Epithelial cell of proximal tubule (primary cell): ENCODE results near the gene AMOTL1. TPM values are rescaled to one million over a fixed set of nuclear protein-coding genes. Genes with fewer than 3 reads are reported as not detected.

Experiments
- DNase-seq: peaks from one replicate; pipeline ENCODE4 v3.0.0-alpha.2; 2011; ENCODE audit warnings: low read depth
- H3K4me3 ChIP-seq: 2 replicates; pipeline ENCODE4 v1.5.1; 2011; ENCODE audit warnings: low read depth, mild to moderate bottlenecking, low read length
- total RNA-seq: library from RNA; depleted of rRNA; stranded (reverse); fragments of >200 nt; gene quantifications from 2 replicates; pipeline ENCODE4 v1.2.3, GENCODE V29; 2015
- TF ChIP-seq, protein P1 (sequence below): conservative IDR thresholded peaks from 2 replicates; pipeline ENCODE4 v1.5.1; 2012; ENCODE audit warnings: low read depth, mild to moderate bottlenecking, low read length

AMOTL1 gene
- total RNA-seq, 1 donor from 2014 or later: 31.8 TPM

- no peak for DNase-seq
- no peak overlapping the region for H3K4me3 ChIP-seq
- TF ChIP-seq, protein P1, sequence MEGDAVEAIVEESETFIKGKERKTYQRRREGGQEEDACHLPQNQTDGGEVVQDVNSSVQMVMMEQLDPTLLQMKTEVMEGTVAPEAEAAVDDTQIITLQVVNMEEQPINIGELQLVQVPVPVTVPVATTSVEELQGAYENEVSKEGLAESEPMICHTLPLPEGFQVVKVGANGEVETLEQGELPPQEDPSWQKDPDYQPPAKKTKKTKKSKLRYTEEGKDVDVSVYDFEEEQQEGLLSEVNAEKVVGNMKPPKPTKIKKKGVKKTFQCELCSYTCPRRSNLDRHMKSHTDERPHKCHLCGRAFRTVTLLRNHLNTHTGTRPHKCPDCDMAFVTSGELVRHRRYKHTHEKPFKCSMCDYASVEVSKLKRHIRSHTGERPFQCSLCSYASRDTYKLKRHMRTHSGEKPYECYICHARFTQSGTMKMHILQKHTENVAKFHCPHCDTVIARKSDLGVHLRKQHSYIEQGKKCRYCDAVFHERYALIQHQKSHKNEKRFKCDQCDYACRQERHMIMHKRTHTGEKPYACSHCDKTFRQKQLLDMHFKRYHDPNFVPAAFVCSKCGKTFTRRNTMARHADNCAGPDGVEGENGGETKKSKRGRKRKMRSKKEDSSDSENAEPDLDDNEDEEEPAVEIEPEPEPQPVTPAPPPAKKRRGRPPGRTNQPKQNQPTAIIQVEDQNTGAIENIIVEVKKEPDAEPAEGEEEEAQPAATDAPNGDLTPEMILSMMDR: no peak
Observed at GRCh38 chr11:94869186-94869585, 101.0 kb downstream of the AMOTL1 start.

GRCh38 chr11:94870422-94870821 lies 102.3 kb downstream of the AMOTL1 start:
- no peak overlapping the region for H3K4me3 ChIP-seq
- TF ChIP-seq, protein P1: no peak
- no peak for DNase-seq

DNA sequence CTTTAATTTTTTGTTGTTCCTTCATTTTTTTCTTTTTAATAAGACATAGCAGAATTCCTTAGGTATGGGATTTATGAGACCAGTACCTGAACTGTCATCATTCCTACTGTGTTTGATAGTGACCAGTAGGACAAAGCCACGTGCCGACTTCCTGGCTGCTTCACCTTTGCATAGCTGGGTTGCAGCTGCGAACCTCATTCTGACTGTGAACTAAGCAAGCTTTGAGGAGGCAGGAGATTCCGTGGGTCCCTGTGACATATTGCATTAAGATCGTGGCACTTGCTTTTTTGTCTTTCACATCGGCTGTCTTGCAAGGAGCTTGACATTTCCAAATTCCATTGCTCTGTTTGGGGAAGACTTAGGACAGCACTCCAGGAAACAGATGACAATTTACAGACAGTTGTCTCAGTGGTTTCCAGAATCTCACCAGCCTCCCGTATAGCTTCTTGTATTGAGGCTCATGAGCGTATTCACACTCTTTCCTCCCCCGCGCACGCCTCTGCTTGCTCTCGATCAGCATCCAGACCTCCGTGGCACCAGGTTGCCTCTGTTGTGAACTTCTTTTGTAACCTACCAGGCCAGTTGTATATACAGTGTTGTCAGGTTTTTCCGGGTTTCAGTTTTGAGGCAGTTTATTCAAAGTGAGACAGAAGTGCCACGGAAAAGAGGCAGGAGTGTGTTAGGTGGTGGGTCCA lies 103.5 kb downstream of the AMOTL1 start:
- H3K4me3 ChIP-seq: no peak overlapping the region
- TF ChIP-seq, protein P1: no peak
- no peak for DNase-seq

DNA sequence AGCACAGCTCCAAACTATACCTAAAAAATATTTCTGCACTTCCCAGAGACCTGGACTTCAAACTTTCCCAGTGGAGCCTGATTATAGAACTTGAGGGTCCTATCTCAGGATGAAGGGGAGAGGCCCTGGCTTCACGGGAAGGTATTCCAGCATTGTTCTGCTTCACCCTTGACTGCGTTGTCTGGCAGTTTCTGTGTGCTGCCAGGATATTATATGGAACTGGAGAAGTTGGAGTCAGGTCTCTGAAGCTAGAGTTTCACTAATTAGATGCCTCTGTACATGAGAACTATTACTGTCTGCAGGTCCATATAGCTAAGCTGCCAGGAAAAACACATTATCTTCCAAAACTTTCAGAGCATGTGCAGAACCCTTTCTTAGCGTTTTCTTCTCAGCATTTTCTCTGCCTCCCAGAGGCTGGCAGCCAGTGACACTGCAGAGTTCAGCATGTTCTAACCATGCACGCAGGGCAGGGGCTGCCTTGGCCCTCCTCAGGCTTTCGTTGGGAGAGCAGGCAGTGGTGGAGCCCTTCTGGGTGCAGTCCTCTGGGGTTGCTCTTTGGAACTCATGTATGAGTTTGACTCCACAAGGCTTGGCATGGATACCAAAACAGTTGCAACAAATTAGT lies 105.9 kb downstream of the AMOTL1 start:
- DNase-seq: no peak
- H3K4me3 ChIP-seq: no peak overlapping the region
- TF ChIP-seq, protein P1: no peak

DNA sequence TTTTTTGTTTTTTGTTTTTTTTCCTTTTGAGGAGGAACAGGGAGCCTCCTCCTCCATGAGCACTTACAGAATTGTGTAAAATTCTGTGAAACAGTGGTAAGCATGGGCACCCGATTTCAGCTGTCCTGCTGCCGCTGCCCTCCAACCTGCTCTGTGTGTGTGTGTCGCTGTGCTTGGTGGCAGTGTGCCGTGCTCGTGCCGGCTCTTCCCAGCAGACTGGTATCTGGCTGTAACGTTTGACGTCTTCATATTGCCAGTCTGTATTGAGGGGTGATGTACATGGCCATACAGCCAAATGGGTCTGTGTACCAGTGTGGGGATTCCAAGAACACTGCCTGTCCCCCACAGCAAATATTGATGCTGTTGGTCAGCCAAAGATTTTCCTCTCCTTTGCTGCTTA lies 108.1 kb downstream of the AMOTL1 start:
- no peak for DNase-seq
- TF ChIP-seq, protein P1: no peak
- H3K4me3 ChIP-seq: no peak overlapping the region

DNA sequence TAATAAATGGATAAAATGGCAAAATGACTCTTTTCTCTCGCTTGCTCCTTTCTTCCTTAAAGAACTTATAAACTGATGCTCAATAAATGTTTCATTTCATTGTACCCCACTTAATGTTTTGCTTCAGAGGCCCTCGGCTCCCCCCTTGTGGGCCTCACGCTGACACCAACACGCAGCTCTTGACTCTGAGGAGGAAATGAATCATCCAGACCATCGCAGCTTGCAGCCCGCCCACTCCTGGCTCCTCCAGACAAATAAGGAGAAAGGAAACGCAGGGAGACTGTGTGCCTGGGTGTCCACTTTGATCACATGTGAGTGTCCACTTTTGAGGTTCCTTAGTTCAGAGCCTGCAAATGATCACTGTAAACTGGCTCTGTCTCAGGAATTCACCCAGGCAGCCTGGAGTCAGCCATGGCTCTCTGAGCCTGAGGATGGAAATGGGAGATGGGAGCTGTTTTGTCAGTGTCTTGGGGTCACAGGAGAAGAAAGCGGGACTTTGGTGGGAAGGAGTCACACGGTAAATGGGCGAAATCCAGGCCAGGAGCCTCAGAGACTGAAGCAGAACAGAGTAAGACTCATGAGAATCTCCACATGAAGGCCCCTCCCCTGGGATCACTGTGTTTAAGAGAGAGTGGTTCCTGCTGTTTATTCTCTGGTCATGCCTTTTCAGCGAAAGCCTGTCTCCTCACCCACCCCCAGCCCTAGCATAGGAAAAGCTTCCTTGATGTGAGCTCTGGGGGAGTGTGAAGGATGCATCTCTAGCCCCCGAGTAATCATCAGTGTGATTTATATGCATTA lies 108.7 kb downstream of the AMOTL1 start:
- peak; percentile 59 for DNase-seq
- H3K4me3 ChIP-seq: no peak overlapping the region
- TF ChIP-seq, protein P1: peak; percentile 41
